GM21526 (cell line): ENCODE measurements around the gene ZNF236.
"Not testable (repeated sequence)": the region's sequence is repeated elsewhere in the genome, so short reads cannot be mapped to it uniquely, and the experiment has no call there.

Experiments
- ATAC-seq: cut with Tn5 transposase; IDR thresholded peaks from one replicate; pipeline ENCODE4 v1.9.1; 2021; ENCODE audit warnings: moderate library complexity; ENCODE audit not compliant: unreplicated experiment, low FRiP score

Gene ZNF236

GRCh38 chr18:77016936-77017335 lies 194.6 kb downstream of the ZNF236 start:
- no peak for ATAC-seq

- no peak for ATAC-seq
Observed at GRCh38 chr18:77017355-77017754, 195.0 kb downstream of the ZNF236 start.

- ATAC-seq = not testable (repeated sequence)
Observed at GRCh38 chr18:77018650-77019049, 196.3 kb downstream of the ZNF236 start.

- ATAC-seq = no peak
Observed at GRCh38 chr18:77019641-77020040, 197.3 kb downstream of the ZNF236 start.
